ENCODE measurements around the gene ITPR1. TPM values are rescaled to one million over a fixed set of nuclear protein-coding genes. Genes with fewer than 3 reads are reported as not detected.

ITPR1 gene
- total and polyA plus RNA-seq, 2 of the 4 experiments (the other 2 are of a cell fraction): 1.8 to 5.7 TPM

GRCh38 chr3:4534906-4535305, 41.8 kb downstream of the ITPR1 start (continued):
- TF ChIP-seq USF2 (IDR thresholded peaks at IDR 0.05; ENCODE audit: low read depth, low read length): no peak
- no peak for TF ChIP-seq RFX5 (IDR thresholded peaks at IDR 0.05; ENCODE audit: low read depth, low read length)

- no peak overlapping the region for H2BK15ac ChIP-seq (ENCODE audit: low read depth, low read length)
- H2AK9ac ChIP-seq (replicated peaks; ENCODE audit: low read depth, low read length, poor library complexity): no peak overlapping the region
- H4K8ac ChIP-seq (ENCODE audit: low read depth in 2 of 2, low read length in 2 of 2): no peak overlapping the region
- no peak overlapping the region for H4K91ac ChIP-seq (ENCODE audit: insufficient read depth, low read depth, low read length)
- intact Hi-C loops (cut with micrococcal nuclease) (no loop called here), in situ Hi-C loops (cut with MboI; ENCODE audit: low sequenced_read_pairs) (no loop called here), dilution Hi-C loops (cut with HindIII; ENCODE audit: low sequenced_read_pairs, unreplicated experiment) (no loop called here)
- no peak overlapping the region for H3K27ac ChIP-seq (ENCODE audit: insufficient read depth, low read length)
- no peak overlapping the region for H4K5ac ChIP-seq (ENCODE audit: low read depth, low read length)
- no peak overlapping the region for H2BK20ac ChIP-seq (ENCODE audit: low read depth, low read length)
- no CpG with 5 or more reads among the region's 1 CpG for WGBS, 2 experiments (ENCODE audit: extremely low coverage in 2 of 2, insufficient read length in 1 of 2)
- peaks cover 3% of the 10 kb centered on the region; the same call in 1 of the 2 replicates for H3K9me3 ChIP-seq (ENCODE audit: control insufficient read depth, insufficient read depth, low read length)
- H2BK5ac ChIP-seq (ENCODE audit: low read depth, low read length, poor library complexity, severe bottlenecking): no peak overlapping the region
- H3K56ac ChIP-seq (ENCODE audit: extremely low read depth, insufficient read depth, low read length): no peak overlapping the region
- H3K4me1 ChIP-seq (ENCODE audit: control insufficient read depth, insufficient read depth, low read length): no peaks in the 10 kb centered on the region; the same call in 1 of the 2 replicates
- H4K20me1 ChIP-seq (ENCODE audit: insufficient read depth, low read length): no peaks in the 10 kb centered on the region
- no peaks in the 10 kb centered on the region; the same call in 1 of the 2 replicates for H3K27me3 ChIP-seq (ENCODE audit: control insufficient read depth, insufficient read depth, low read length)
- no peaks in the 10 kb centered on the region for H3K79me1 ChIP-seq (ENCODE audit: low read depth in 1 of 2, low read length in 2 of 2)
- H2BK120ac ChIP-seq (ENCODE audit: low read depth, low read length): no peak overlapping the region
- H3K36me3 ChIP-seq (ENCODE audit: control insufficient read depth, insufficient read depth, low read length): no peaks in the 10 kb centered on the region
- H2AFZ ChIP-seq (replicated peaks; ENCODE audit: low read length, poor library complexity): no peak overlapping the region
- DNase-seq (no peak), ATAC-seq (ENCODE audit: low read depth) (no peak)
- H2AK5ac ChIP-seq (ENCODE audit: low read depth, low read length): no peak overlapping the region
- CTCF ChIA-PET: no interaction called here
- H3K23ac ChIP-seq (ENCODE audit: low read depth, low read length): no peak overlapping the region
- H3K18ac ChIP-seq (ENCODE audit: low read depth, low read length): no peak overlapping the region
- H3K4ac ChIP-seq (ENCODE audit: low read depth, low read length): no peak overlapping the region
- no TSS peak for BruUV-seq (replicated peaks)
- no peak overlapping the region for H3K4me2 ChIP-seq (ENCODE audit: low read depth, low read length)
- H3K9ac ChIP-seq (ENCODE audit: low read depth, low read length): no peak overlapping the region
- H3K4me3 ChIP-seq (ENCODE audit: insufficient read depth, low read depth, low read length): no peak overlapping the region
- H3K9me1 ChIP-seq (ENCODE audit: insufficient read depth, low read length): no peaks in the 10 kb centered on the region
- H3K14ac ChIP-seq (replicated peaks; ENCODE audit: low read depth, low read length): no peak overlapping the region
- POLR2A ChIA-PET (ENCODE audit: unreplicated experiment): no interaction called here
- no peak for TF ChIP-seq CEBPB (IDR thresholded peaks at IDR 0.05; ENCODE audit: low read depth, low read length)
- no peak for TF ChIP-seq MXI1 (IDR thresholded peaks at IDR 0.05; ENCODE audit: borderline replicate concordance, low read depth, low read length)
- no peak for TF ChIP-seq USF2 (IDR thresholded peaks at IDR 0.05; ENCODE audit: low read depth, low read length)
- TF ChIP-seq MAZ (IDR thresholded peaks at IDR 0.05; ENCODE audit: borderline replicate concordance, low read depth, low read length): no peak
- no peak for TF ChIP-seq FOS (IDR thresholded peaks at IDR 0.05; ENCODE audit: low read depth, low read length)
- no peak for TF ChIP-seq RAD21 (IDR thresholded peaks at IDR 0.05; ENCODE audit: low read length)
- no peak for TF ChIP-seq SMC3 (IDR thresholded peaks at IDR 0.05; ENCODE audit: low read depth, low read length)
- no peak for TF ChIP-seq CHD1 (IDR thresholded peaks at IDR 0.05; ENCODE audit: low read depth, low read length)
- no peak for TF ChIP-seq RCOR1 (IDR thresholded peaks at IDR 0.05; ENCODE audit: insufficient replicate concordance, low read length)
- TF ChIP-seq NFE2L2 (IDR thresholded peaks at IDR 0.05; ENCODE audit: low read depth, low read length): no peak
- TF ChIP-seq RFX5 (IDR thresholded peaks at IDR 0.05; ENCODE audit: low read depth, low read length): no peak
- TF ChIP-seq MAFK (IDR thresholded peaks at IDR 0.05; ENCODE audit: low read depth, low read length): no peak
- TF ChIP-seq CTCF (conservative IDR thresholded peaks at IDR 0.05; ENCODE audit: low read depth, low read length): no peak
- TF ChIP-seq POLR2A (IDR thresholded peaks at IDR 0.05; ENCODE audit: low read depth, low read length): no peak
Observed at GRCh38 chr3:4536260-4536659, 43.1 kb downstream of the ITPR1 start.
